HCT116 (cell line): Measurements from ENCODE around the gene TWIST1. TPM values are rescaled to one million over a fixed set of nuclear protein-coding genes. Genes with fewer than 3 reads are reported as not detected.

Experiments
- ATAC-seq: fragments of 200-7000 bp; cut with Tn5 transposase; 2 replicates; pipeline ENCODE4 v1.9.1; 2020; ENCODE audit warnings: mild to moderate bottlenecking, moderate library complexity
- BruUV-seq: library from RNA; stranded (reverse); fragments of 400-500 nt; replicated peaks from 2 replicates; lab custom pipeline; 2021; lab: Mats Ljungman, UMichigan
- CTCF ChIA-PET: fragments of 300-600 bp; sonication (Branson Sonifier 250); formaldehyde crosslinking; loops from one replicate; lab custom pipeline; 2021; ENCODE audit warnings: antibody characterized with exemption; lab: Charles Lee
- POLR2A ChIA-PET: fragments of 300-600, 350-600 bp; sonication (Branson Sonifier 250); formaldehyde crosslinking; loops from one replicate; lab custom pipeline; 2021; ENCODE audit warnings: antibody characterized with exemption; lab: Charles Lee
- RAD21 ChIA-PET, 2 experiments: fragments of 300-600 bp; sonication (Branson Sonifier 250); formaldehyde crosslinking; loops; one replicate each; lab custom pipeline; 2023; ENCODE audit warnings: low total read pairs in 2 of 2; ENCODE audit not compliant: uncharacterized antibody in 2 of 2, unreplicated experiment in 2 of 2, low non-redundant PET in 1 of 2; lab: Charles Lee
- DNase-seq: peaks from one replicate; pipeline ENCODE4 v3.0.0-alpha.2; 2010; ENCODE audit warnings: low read depth, low spot score
- H2AFZ ChIP-seq: fragments of 200-600 bp; shearing (Covaris generic), sonication (generic); 2 replicates; pipeline ENCODE4 v1.6.1; 2017; ENCODE audit warnings: low read depth, mixed run types, mixed read lengths, antibody characterized with exemption, low read length; ENCODE audit not compliant: poor library complexity, severe bottlenecking
- H3K27ac ChIP-seq: 2 replicates; pipeline ENCODE4 v1.5.1; 2012; ENCODE audit warnings: low read depth, low read length
- H3K27me3 ChIP-seq: fragments of 200-600 bp; sonication (generic); 2 replicates; pipeline ENCODE4 v1.6.1; 2016; ENCODE audit warnings: mixed run types, low read length, mixed read lengths; ENCODE audit not compliant: insufficient read depth
- H3K36me3 ChIP-seq, 2 experiments: fragments of 200-500 bp in 1 of 2; fragments of 200-600 bp in 1 of 2; sonication (Bioruptor generic) in 1 of 2; sonication (generic) in 1 of 2; 2 replicates each; pipeline versions ENCODE4 v1.5.1 to v1.6.1; 2014 to 2016; ENCODE audit warnings: low read length in 2 of 2, inconsistent platforms in 1 of 2, mixed read lengths in 1 of 2, mixed run types in 1 of 2; ENCODE audit not compliant: insufficient read depth in 2 of 2, control insufficient read depth in 1 of 2
- H3K4me1 ChIP-seq, 2 experiments: fragments of 200-600 bp in 1 of 2; sonication (generic) in 1 of 2; 2 replicates each; pipeline versions ENCODE4 v1.5.1 to v1.6.1; 2012 to 2017; ENCODE audit warnings: low read length in 2 of 2, inconsistent platforms in 1 of 2, mild to moderate bottlenecking in 1 of 2, mixed read lengths in 1 of 2, mixed run types in 1 of 2, moderate library complexity in 1 of 2; ENCODE audit not compliant: insufficient read depth in 2 of 2, control insufficient read depth in 1 of 2
- H3K4me2 ChIP-seq: fragments of 200-600 bp; sonication (generic); 2 replicates; pipeline ENCODE4 v1.6.1; 2017; ENCODE audit warnings: mixed run types, low read length, mixed read lengths
- H3K4me3 ChIP-seq, 2 experiments: fragments of 200-600 bp in 1 of 2; sonication (generic) in 1 of 2; replicated peaks in 1 of 2; 2 replicates each; pipeline ENCODE4 v1.5.1; 2011 to 2016; ENCODE audit warnings: low read length in 2 of 2, control low read depth in 1 of 2, low read depth in 1 of 2, mild to moderate bottlenecking in 1 of 2, mixed read lengths in 1 of 2, mixed run types in 1 of 2
- H3K79me2 ChIP-seq: fragments of 200-600 bp; sonication (generic); 2 replicates; pipeline ENCODE4 v1.6.1; 2017; ENCODE audit warnings: mild to moderate bottlenecking, mixed run types, low read length, moderate library complexity, mixed read lengths; ENCODE audit not compliant: insufficient read depth
- H3K9ac ChIP-seq: fragments of 200-600 bp; sonication (generic); 2 replicates; pipeline ENCODE4 v1.6.1; 2016; ENCODE audit warnings: low read length, mixed read lengths
- H3K9me2 ChIP-seq: fragments of 200-600 bp; sonication (generic), shearing (Covaris generic); 2 replicates; pipeline ENCODE4 v1.6.1; 2017; ENCODE audit warnings: mixed run types, mild to moderate bottlenecking, moderate library complexity; ENCODE audit not compliant: insufficient read depth
- H3K9me3 ChIP-seq, 2 experiments: fragments of 200-500 bp in 1 of 2; fragments of 200-600 bp in 1 of 2; sonication (Bioruptor generic) in 1 of 2; sonication (generic) in 1 of 2; 2 replicates each; pipeline ENCODE4 v1.6.1; 2014 to 2017; ENCODE audit warnings: low read length in 2 of 2, mixed read lengths in 2 of 2, inconsistent platforms in 1 of 2, low read depth in 1 of 2, mild to moderate bottlenecking in 1 of 2, mixed run types in 1 of 2, moderate library complexity in 1 of 2; ENCODE audit not compliant: control insufficient read depth in 1 of 2, insufficient read depth in 1 of 2
- H4K20me1 ChIP-seq: fragments of 200-600 bp; sonication (generic), shearing (Covaris generic); 2 replicates; pipeline ENCODE4 v1.6.1; 2017; ENCODE audit warnings: mixed run types, mild to moderate bottlenecking, moderate library complexity; ENCODE audit not compliant: insufficient read depth
- CBX3 ChIP-seq: IDR thresholded peaks from 2 replicates; pipeline ENCODE4 v1.6.1; 2012; ENCODE audit warnings: low read depth
- CTCF ChIP-seq, 3 experiments: fragments of 200-600 bp in 1 of 3; sonication (generic) in 1 of 3; IDR thresholded peaks in 2 of 3; conservative IDR thresholded peaks in 1 of 3; 2 replicates each; pipeline ENCODE4 v1.5.1; 2012 to 2017; ENCODE audit warnings: low read depth in 2 of 3, low read length in 2 of 3, antibody characterized with exemption in 1 of 3, borderline replicate concordance in 1 of 3, control low read depth in 1 of 3, mild to moderate bottlenecking in 1 of 3, mixed read lengths in 1 of 3, mixed run types in 1 of 3, moderate library complexity in 1 of 3; ENCODE audit not compliant: insufficient read depth in 1 of 3
- EGR1 ChIP-seq: IDR thresholded peaks from 2 replicates; pipeline ENCODE4 v1.6.1; 2012; ENCODE audit warnings: low read depth
- ELF1 ChIP-seq: IDR thresholded peaks from 2 replicates; pipeline ENCODE4 v1.6.1; 2012; ENCODE audit warnings: low read depth, borderline replicate concordance
- EZH2phosphoT487 ChIP-seq: fragments of 200-600 bp; IDR thresholded peaks from 2 replicates; pipeline ENCODE4 v1.6.1; 2018; ENCODE audit warnings: antibody characterized with exemption, borderline replicate concordance
- FOSL1 ChIP-seq: IDR thresholded peaks from 2 replicates; pipeline ENCODE4 v1.6.1; 2012; ENCODE audit warnings: low read depth
- JUND ChIP-seq: IDR thresholded peaks from 2 replicates; pipeline ENCODE4 v1.6.1; 2012
- RAD21 ChIP-seq: IDR thresholded peaks from 2 replicates; pipeline ENCODE4 v1.6.1; 2012; ENCODE audit warnings: low read depth, mild to moderate bottlenecking
- REST ChIP-seq: IDR thresholded peaks from 2 replicates; pipeline ENCODE4 v1.6.1; 2012; ENCODE audit warnings: low read depth
- SP1 ChIP-seq: IDR thresholded peaks from 2 replicates; pipeline ENCODE4 v1.6.1; 2012; ENCODE audit warnings: low read depth
- SRF ChIP-seq: IDR thresholded peaks from 2 replicates; pipeline ENCODE4 v1.6.1; 2012; ENCODE audit warnings: low read depth
- TCF7L2 ChIP-seq: IDR thresholded peaks from 2 replicates; pipeline ENCODE4 v1.7.0; 2011; ENCODE audit warnings: borderline replicate concordance, inconsistent platforms; ENCODE audit not compliant: insufficient read depth, insufficient read length; ENCODE audit errors: extremely low read depth
- YY1 ChIP-seq: IDR thresholded peaks from 2 replicates; pipeline ENCODE4 v1.6.1; 2011; ENCODE audit warnings: low read length, low read depth, moderate library complexity, mild to moderate bottlenecking; ENCODE audit not compliant: insufficient replicate concordance; ENCODE audit errors: extremely low read depth
- ZNF274 ChIP-seq: fragments of 200-500 bp; sonication (Bioruptor generic); IDR thresholded peaks from 2 replicates; pipeline ENCODE4 v1.6.1; 2014; ENCODE audit warnings: mild to moderate bottlenecking, low read depth, low read length, inconsistent platforms
- intact Hi-C: fragments of 100-400 bp; cut with micrococcal nuclease; formaldehyde crosslinking; loops from 2 replicates; pipeline ENCODE4 v1.10.0; 2022
- total RNA-seq: library from RNA; stranded (reverse); gene quantifications from one replicate; pipeline ENCODE4 v1.2.1, GENCODE V29; 2021; ENCODE audit not compliant: unreplicated experiment
- TF ChIP-seq, protein P1 (sequence below): IDR thresholded peaks from 2 replicates; pipeline ENCODE4 v1.6.1; 2011; ENCODE audit warnings: mild to moderate bottlenecking, low read length, moderate library complexity; ENCODE audit not compliant: insufficient replicate concordance; ENCODE audit errors: extremely low read depth

TWIST1 gene
- total RNA-seq, 1 experiment from 2014 or later, result 0.86 TPM

- TF ChIP-seq SP1 (no peak), EZH2phosphoT487 (no peak), YY1 (no peak), CTCF (IDR thresholded peaks at IDR 0.05 in 2 of 3, conservative IDR thresholded peaks at IDR 0.05 in 1 of 3; ENCODE audit: borderline replicate concordance in 1 of 3, insufficient read depth in 1 of 3, low read depth in 2 of 3, low read length in 2 of 3) (no peak), JUND (no peak), FOSL1 (no peak)
These were observed 2.5 kb upstream of the TWIST1 start (continued) for GRCh38 chr7:19119870-19120486.

DNA sequence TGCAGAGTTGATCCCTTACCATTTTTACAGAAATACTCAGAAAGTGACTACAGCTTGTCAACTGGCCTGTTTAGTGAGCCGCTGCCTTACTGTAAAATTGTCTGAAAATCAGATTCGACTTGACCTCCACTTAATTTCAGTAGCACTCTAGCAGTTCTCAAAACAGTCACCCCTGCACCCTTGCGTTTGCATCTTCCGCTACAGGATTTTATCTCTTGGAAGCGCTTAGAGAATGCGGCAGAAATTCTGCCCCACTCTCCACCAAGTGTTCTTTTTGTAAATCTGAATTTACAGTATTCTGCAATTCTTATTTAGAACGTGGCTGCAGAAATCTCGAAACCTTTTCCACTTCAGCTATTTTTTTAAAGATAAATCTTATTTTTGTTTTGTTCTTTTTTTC lies 1.9 kb upstream of the TWIST1 start:
- Histone ChIP-seq H3K79me2 (no peaks in the 10 kb centered on the region), H2AFZ (no peak overlapping the region), H3K36me3 (no peaks in the 10 kb centered on the region), H4K20me1 (no peaks in the 10 kb centered on the region), H3K4me1 (peaks cover 0 to 5% of the 10 kb centered on the region in 2 experiments; a peak in 1 of 4 replicates), H3K4me3 (no peak overlapping the region), H3K27ac (no peak overlapping the region), H3K9me3 (no peaks in the 10 kb centered on the region), H3K27me3 (peaks cover 9% of the 10 kb centered on the region; the same call in 1 of the 2 replicates), H3K4me2 (no peak overlapping the region), H3K9me2 (no peaks in the 10 kb centered on the region), H3K9ac (no peak overlapping the region)
- ChIA-PET RAD21 (no interaction called here), POLR2A (no interaction called here), CTCF (no interaction called here)
- intact Hi-C loops, result no loop called here
- BruUV-seq, result no TSS peak
- DNase-seq, result no peak
- no peak for ATAC-seq
- TF ChIP-seq FOSL1 (no peak), EGR1 (no peak), RAD21 (no peak), ZNF274 (no peak), SRF (no peak), TCF7L2 (no peak), SP1 (no peak), REST (no peak), CBX3 (no peak), ELF1 (no peak)
- TF ChIP-seq, protein P1, sequence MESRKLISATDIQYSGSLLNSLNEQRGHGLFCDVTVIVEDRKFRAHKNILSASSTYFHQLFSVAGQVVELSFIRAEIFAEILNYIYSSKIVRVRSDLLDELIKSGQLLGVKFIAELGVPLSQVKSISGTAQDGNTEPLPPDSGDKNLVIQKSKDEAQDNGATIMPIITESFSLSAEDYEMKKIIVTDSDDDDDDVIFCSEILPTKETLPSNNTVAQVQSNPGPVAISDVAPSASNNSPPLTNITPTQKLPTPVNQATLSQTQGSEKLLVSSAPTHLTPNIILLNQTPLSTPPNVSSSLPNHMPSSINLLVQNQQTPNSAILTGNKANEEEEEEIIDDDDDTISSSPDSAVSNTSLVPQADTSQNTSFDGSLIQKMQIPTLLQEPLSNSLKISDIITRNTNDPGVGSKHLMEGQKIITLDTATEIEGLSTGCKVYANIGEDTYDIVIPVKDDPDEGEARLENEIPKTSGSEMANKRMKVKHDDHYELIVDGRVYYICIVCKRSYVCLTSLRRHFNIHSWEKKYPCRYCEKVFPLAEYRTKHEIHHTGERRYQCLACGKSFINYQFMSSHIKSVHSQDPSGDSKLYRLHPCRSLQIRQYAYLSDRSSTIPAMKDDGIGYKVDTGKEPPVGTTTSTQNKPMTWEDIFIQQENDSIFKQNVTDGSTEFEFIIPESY, result no peak
- TF ChIP-seq, all 23 proteins: peak for 0
